CD4-positive, alpha-beta T cell treated with Interferon gamma for 1 hour (primary cell): Measurements from ENCODE around the gene ST6GAL1.
A peak's percentile ranks its signal among the peaks of the same experiment; 100 is the strongest.
"Not testable (repeated sequence)": the region's sequence is repeated elsewhere in the genome, so short reads cannot be mapped to it uniquely, and the experiment has no call there.

Experiments used
- DNase-seq: peaks from one replicate; pipeline ENCODE4 v3.0.0-alpha.2; 2020

The ST6GAL1 gene

GRCh38 chr3:186930143-186930640 lies at the start of gene ST6GAL1:
Gene ST6GAL1, plus strand, starts transcription at chr3:186930526. Its CDS starts 112,178 bp downstream, at chr3:187042704.
- DNase-seq = peak; percentile 72

- DNase-seq = no peak
Measured at GRCh38 chr3:186882150-186882524, 48.2 kb upstream of the ST6GAL1 start.

GRCh38 chr3:186882881-186883685 lies 47.2 kb upstream of the ST6GAL1 start:
- no peak for DNase-seq

- DNase-seq = no peak
Measured at GRCh38 chr3:186883686-186884058, 46.7 kb upstream of the ST6GAL1 start.

- DNase-seq = not testable (repeated sequence)
Measured at GRCh38 chr3:186884868-186885267, 45.5 kb upstream of the ST6GAL1 start.

- no peak for DNase-seq
Measured at GRCh38 chr3:186886202-186886981, 43.9 kb upstream of the ST6GAL1 start.

- DNase-seq = not testable (repeated sequence)
Measured at GRCh38 chr3:186887507-186887938, 42.8 kb upstream of the ST6GAL1 start.

- DNase-seq = no peak
Measured at GRCh38 chr3:186888569-186888968, 41.8 kb upstream of the ST6GAL1 start.

- not testable (repeated sequence) for DNase-seq
Measured at GRCh38 chr3:186889698-186890097, 40.6 kb upstream of the ST6GAL1 start.

- DNase-seq = no peak
Measured at GRCh38 chr3:186890911-186891310, 39.4 kb upstream of the ST6GAL1 start.

- DNase-seq = not testable (repeated sequence)
Measured at GRCh38 chr3:186893071-186893470, 37.3 kb upstream of the ST6GAL1 start.

GRCh38 chr3:186895406-186895805 lies 34.9 kb upstream of the ST6GAL1 start:
- DNase-seq = no peak

- DNase-seq = no peak
Measured at GRCh38 chr3:186896006-186896405, 34.3 kb upstream of the ST6GAL1 start.

GRCh38 chr3:186896875-186897274 lies 33.5 kb upstream of the ST6GAL1 start:
- DNase-seq = no peak

GRCh38 chr3:186901135-186901734 lies 29.1 kb upstream of the ST6GAL1 start:
- no peak for DNase-seq

GRCh38 chr3:186902154-186902553 lies 28.2 kb upstream of the ST6GAL1 start:
- DNase-seq = no peak

GRCh38 chr3:186902713-186903112 lies 27.6 kb upstream of the ST6GAL1 start:
- no peak for DNase-seq

- DNase-seq = not testable (repeated sequence)
Measured at GRCh38 chr3:186903676-186904075, 26.6 kb upstream of the ST6GAL1 start.

- DNase-seq = not testable (repeated sequence)
Measured at GRCh38 chr3:186907075-186907474, 23.3 kb upstream of the ST6GAL1 start.

- peak; percentile 76 for DNase-seq
Measured at GRCh38 chr3:186909078-186909853, 21.1 kb upstream of the ST6GAL1 start.

GRCh38 chr3:186915806-186916796 lies 14.2 kb upstream of the ST6GAL1 start:
- DNase-seq = no peak
